Activated CD4-positive, alpha-beta T cell treated with anti-CD3 and anti-CD28 coated beads for 36 hours (primary cell): Measurements from ENCODE around the gene PLEKHF1. TPM values are rescaled to one million over a fixed set of nuclear protein-coding genes. Genes with fewer than 3 reads are reported as not detected.

ENCODE experiments used
- ATAC-seq: fragments of 200-7000 bp; cut with Tn5 transposase; one replicate; pipeline ENCODE4 v1.10.0; 2021; ENCODE audit warnings: mild to moderate bottlenecking, moderate library complexity
- CTCF ChIA-PET: fragments of 350-600 bp; sonication (Branson Sonifier 250); formaldehyde crosslinking; loops from one replicate; lab custom pipeline; 2021; ENCODE audit warnings: antibody characterized with exemption; lab: Charles Lee
- POLR2A ChIA-PET: fragments of 350-600 bp; sonication (Branson Sonifier 250); formaldehyde crosslinking; loops from one replicate; lab custom pipeline; 2021; ENCODE audit warnings: antibody characterized with exemption, inconsistent platforms; lab: Charles Lee
- DNase-seq: peaks from one replicate; pipeline ENCODE4 v3.0.0-alpha.2; 2020
- H3K27ac Mint-ChIP-seq: one replicate; pipeline ENCODE4 v1.8.0; 2021; ENCODE audit warnings: mixed read lengths
- H3K27me3 Mint-ChIP-seq: one replicate; pipeline ENCODE4 v1.8.0; 2021; ENCODE audit warnings: mixed read lengths
- H3K36me3 Mint-ChIP-seq: one replicate; pipeline ENCODE4 v1.8.0; 2021; ENCODE audit warnings: low read depth, mixed read lengths
- H3K4me1 Mint-ChIP-seq: one replicate; pipeline ENCODE4 v1.8.0; 2021; ENCODE audit warnings: mixed read lengths
- H3K4me3 Mint-ChIP-seq: one replicate; pipeline ENCODE4 v1.8.0; 2021; ENCODE audit warnings: mild to moderate bottlenecking, moderate library complexity, mixed read lengths
- H3K9me3 Mint-ChIP-seq: one replicate; pipeline ENCODE4 v1.8.0; 2021; ENCODE audit warnings: low read depth, mixed read lengths
- intact Hi-C, 2 experiments: fragments of 100-400 bp; cut with DNase I in 1 of 2; cut with micrococcal nuclease in 1 of 2; formaldehyde crosslinking; loops; one replicate each; pipeline versions ENCODE4 v1.14.2 to v1.15.1; 2022 to 2024; cut with DNase I, micrococcal nuclease
- total RNA-seq, 2 experiments: library from RNA; stranded (reverse); gene quantifications; one replicate each; pipeline ENCODE4 v1.2.3, GENCODE V29; 2021

Gene PLEKHF1
- total RNA-seq, 2 experiments from 2014 or later = 25.4 to 26.6 TPM

- H3K4me1 Mint-ChIP-seq = peaks cover 2% of the 10 kb centered on the region
- DNase-seq = no peak
- no peak overlapping the region for H3K4me3 Mint-ChIP-seq
- no peaks in the 10 kb centered on the region for H3K27me3 Mint-ChIP-seq
- peaks cover 2% of the 10 kb centered on the region for H3K9me3 Mint-ChIP-seq
- no peak overlapping the region for H3K27ac Mint-ChIP-seq
- intact Hi-C loops = no loop called here
- H3K36me3 Mint-ChIP-seq = no peaks in the 10 kb centered on the region
- ChIA-PET POLR2A (no interaction called here), CTCF (interaction anchor here (0.6 to 1.2 kb wide), 2 partner anchors 10 to 206 kb away, joined by 3 read pairs; no protein-coding TSS in a partner anchor)
- ATAC-seq = no peak
Observed at GRCh38 chr19:29651622-29652394, 13.5 kb upstream of the PLEKHF1 start.

GRCh38 chr19:29653398-29653797 is 11.9 kb upstream of the PLEKHF1 start:
- no peak for ATAC-seq
- ChIA-PET CTCF (interaction anchor here (0.6 kb wide), 1 partner anchor 108 kb away, joined by 4 read pairs; no protein-coding TSS in a partner anchor), POLR2A (no interaction called here)
- peaks cover 2% of the 10 kb centered on the region for H3K9me3 Mint-ChIP-seq
- H3K27me3 Mint-ChIP-seq = no peaks in the 10 kb centered on the region
- H3K36me3 Mint-ChIP-seq = no peaks in the 10 kb centered on the region
- H3K4me1 Mint-ChIP-seq = peaks cover 2% of the 10 kb centered on the region
- DNase-seq = no peak
- H3K4me3 Mint-ChIP-seq = no peak overlapping the region
- intact Hi-C loops = no loop called here
- H3K27ac Mint-ChIP-seq = no peak overlapping the region

GRCh38 chr19:29655648-29656335 is 9.5 kb upstream of the PLEKHF1 start:
- Mint-ChIP-seq H3K27ac (no peak overlapping the region), H3K4me3 (no peak overlapping the region), H3K9me3 (peaks cover 2% of the 10 kb centered on the region), H3K4me1 (peaks cover 10% of the 10 kb centered on the region), H3K27me3 (no peaks in the 10 kb centered on the region), H3K36me3 (no peaks in the 10 kb centered on the region)
- ChIA-PET CTCF (interaction anchor here (0.9 to 1.0 kb wide), 3 partner anchors 9 to 72 kb away, joined by 3 read pairs; no protein-coding TSS in a partner anchor), POLR2A (no interaction called here)
- no peak for DNase-seq
- intact Hi-C loops = no loop called here
- no peak for ATAC-seq

GRCh38 chr19:29658221-29658991 is 6.9 kb upstream of the PLEKHF1 start:
- DNase-seq = no peak
- CTCF ChIA-PET = interaction anchor here (0.6 kb wide), 1 partner anchor 43 kb away, joined by 3 read pairs; no protein-coding TSS in a partner anchor
- Mint-ChIP-seq H3K27me3 (no peaks in the 10 kb centered on the region), H3K27ac (no peak overlapping the region), H3K4me1 (peaks cover 32% of the 10 kb centered on the region), H3K4me3 (no peak overlapping the region), H3K36me3 (no peaks in the 10 kb centered on the region), H3K9me3 (peaks cover 2% of the 10 kb centered on the region)
- POLR2A ChIA-PET = no interaction called here
- intact Hi-C loops = no loop called here
- ATAC-seq = no peak

GRCh38 chr19:29660835-29661234 is 4.4 kb upstream of the PLEKHF1 start:
- CTCF ChIA-PET = interaction anchor here (0.5 to 5.0 kb wide), 8 partner anchors 12 to 56 kb away, joined by 3 to 41 read pairs (median 6); partner anchors contain the start of gene POP4

GRCh38 chr19:29662278-29662603 is 3.0 kb upstream of the PLEKHF1 start:
- Mint-ChIP-seq H3K9me3 (no peaks in the 10 kb centered on the region), H3K27me3 (no peaks in the 10 kb centered on the region), H3K4me3 (peak overlapping the region; percentile 29), H3K4me1 (peaks cover 46% of the 10 kb centered on the region), H3K36me3 (peaks cover 11% of the 10 kb centered on the region), H3K27ac (peak overlapping the region; percentile 82)
- ATAC-seq = no peak
- ChIA-PET POLR2A (no interaction called here), CTCF (interaction anchor here (0.9 to 5.0 kb wide), 15 partner anchors 10 to 85 kb away, joined by 3 to 41 read pairs (median 5); partner anchors contain the start of gene POP4)
- intact Hi-C loops = loop anchor here in 1 of 2 experiments (10.0 kb wide), 1 partner anchor 1553 kb away; no protein-coding TSS in a partner anchor
- DNase-seq = no peak

More at GRCh38 chr19:29660835-29661234, 4.4 kb upstream of the PLEKHF1 start:
- H3K9me3 Mint-ChIP-seq = no peaks in the 10 kb centered on the region
- H3K36me3 Mint-ChIP-seq = no peaks in the 10 kb centered on the region
- H3K4me3 Mint-ChIP-seq = no peak overlapping the region
- intact Hi-C loops = loop anchor here in 1 of 2 experiments (10.0 kb wide), 1 partner anchor 1554 kb away; no protein-coding TSS in a partner anchor
- DNase-seq (peak; percentile 80), ATAC-seq (no peak)
- no peaks in the 10 kb centered on the region for H3K27me3 Mint-ChIP-seq
- H3K4me1 Mint-ChIP-seq = peaks cover 42% of the 10 kb centered on the region
- peak overlapping the region; percentile 83 for H3K27ac Mint-ChIP-seq
- POLR2A ChIA-PET = interaction anchor here (1.0 kb wide), 1 partner anchor 38 kb away, joined by 3 read pairs; no protein-coding TSS in a partner anchor

GRCh38 chr19:29662604-29663404 is 2.5 kb upstream of the PLEKHF1 start:
- Mint-ChIP-seq H3K27me3 (no peaks in the 10 kb centered on the region), H3K4me3 (peak overlapping the region; percentile 29), H3K4me1 (peaks cover 50% of the 10 kb centered on the region), H3K36me3 (peaks cover 11% of the 10 kb centered on the region), H3K27ac (peak overlapping the region; percentile 82), H3K9me3 (no peaks in the 10 kb centered on the region)
- intact Hi-C loops = loop anchor here in 1 of 2 experiments (10.0 kb wide), 1 partner anchor 1552 kb away; no protein-coding TSS in a partner anchor
- ChIA-PET POLR2A (interaction anchor here (0.6 kb wide), 1 partner anchor 64 kb away, joined by 5 read pairs; no protein-coding TSS in a partner anchor), CTCF (interaction anchor here (0.7 to 5.0 kb wide), 17 partner anchors 10 to 166 kb away, joined by 3 to 41 read pairs (median 4); partner anchors contain the start of gene POP4)
- peak; percentile 24 for ATAC-seq
- peak; percentile 72 for DNase-seq

- H3K27ac Mint-ChIP-seq = peak overlapping the region; percentile 28
- no peaks in the 10 kb centered on the region for H3K9me3 Mint-ChIP-seq
- H3K36me3 Mint-ChIP-seq = peaks cover 14% of the 10 kb centered on the region
- DNase-seq (peak; percentile 16), ATAC-seq (no peak)
- no peaks in the 10 kb centered on the region for H3K27me3 Mint-ChIP-seq
- H3K4me1 Mint-ChIP-seq = peaks cover 63% of the 10 kb centered on the region
- CTCF ChIA-PET = interaction anchor here (1.3 to 5.2 kb wide), 8 partner anchors 8 to 165 kb away, joined by 3 to 55 read pairs (median 14); partner anchors contain the start of genes C19orf12 and POP4
- POLR2A ChIA-PET = interaction anchor here (0.7 to 1.4 kb wide), 2 partner anchors 58 to 140 kb away, joined by 4 to 7 read pairs; partner anchors contain the start of gene POP4
- peak overlapping the region; percentile 72 for H3K4me3 Mint-ChIP-seq
- intact Hi-C loops = loop anchor here (2.0 to 10.0 kb wide), 3 partner anchors 27 to 1551 kb away; no protein-coding TSS in a partner anchor
Observed at GRCh38 chr19:29663861-29664752, 1.2 kb upstream of the PLEKHF1 start.

- peaks cover 18% of the 10 kb centered on the region for H3K36me3 Mint-ChIP-seq
- H3K4me3 Mint-ChIP-seq = peak overlapping the region; percentile 72
- intact Hi-C loops = loop anchor here (1.0 to 10.0 kb wide), 11 partner anchors 16 to 1550 kb away; partner anchors contain the start of genes C19orf12 (in 1 of the 2), POP4 (in 1 of the 2), UQCRFS1 (in 1 of the 2) and URI1 (in 1 of the 2)
- H3K9me3 Mint-ChIP-seq = no peaks in the 10 kb centered on the region
- DNase-seq = no peak
- peaks cover 70% of the 10 kb centered on the region for H3K4me1 Mint-ChIP-seq
- peak; percentile 9 for ATAC-seq
- no peaks in the 10 kb centered on the region for H3K27me3 Mint-ChIP-seq
- ChIA-PET POLR2A (interaction anchor here (0.7 to 1.4 kb wide), 4 partner anchors 45 to 140 kb away, joined by 4 to 7 read pairs (median 5); partner anchors contain the start of genes C19orf12 and POP4), CTCF (interaction anchor here (0.6 to 5.2 kb wide), 10 partner anchors 8 to 58 kb away, joined by 3 to 55 read pairs (median 7); partner anchors contain the start of genes C19orf12 and POP4)
- H3K27ac Mint-ChIP-seq = peak overlapping the region; percentile 28
Observed at GRCh38 chr19:29664753-29665214, 477 bp upstream of the PLEKHF1 start.
